ENCODE results near the gene STAT3. TPM values are rescaled to one million over a fixed set of nuclear protein-coding genes. Genes with fewer than 3 reads are reported as not detected.

Gene STAT3
- total RNA-seq, 1 donor from 2014 or later = 281 TPM

- H3K27ac Mint-ChIP-seq (ENCODE audit: unreplicated experiment) = peak overlapping the region; percentile 91
- no peak for DNase-seq (ENCODE audit: extremely low spot score, unreplicated experiment)
Measured at GRCh38 chr17:42288803-42289610, 99.2 kb downstream of the STAT3 start.

GRCh38 chr17:42287977-42288802 is 100.1 kb downstream of the STAT3 start, which contains the start of gene STAT5A:
TSS of gene STAT5A (plus strand) at chr17:42288498. CDS start at chr17:42289412, 914 bp downstream.
- H3K36me3 Mint-ChIP-seq (ENCODE audit: unreplicated experiment) = no peaks in the 10 kb centered on the region
- TF ChIP-seq CTCF (IDR thresholded peaks at IDR 0.05) = no peak
- no peaks in the 10 kb centered on the region for H3K27me3 Mint-ChIP-seq (ENCODE audit: unreplicated experiment)
- peak within 1 kb of the TSS; percentile 91 for H3K27ac Mint-ChIP-seq (ENCODE audit: unreplicated experiment)
- H3K4me1 Mint-ChIP-seq (ENCODE audit: unreplicated experiment) = peaks cover 67% of the 10 kb centered on the region
- DNase-seq (ENCODE audit: extremely low spot score, unreplicated experiment) = peak; percentile 92
- H3K4me3 Mint-ChIP-seq (ENCODE audit: unreplicated experiment) = peak within 1 kb of the TSS; percentile 75
- no peaks in the 10 kb centered on the region for H3K9me3 Mint-ChIP-seq (ENCODE audit: unreplicated experiment)

More at GRCh38 chr17:42288803-42289610, 99.2 kb downstream of the STAT3 start:
- Mint-ChIP-seq H3K9me3 (ENCODE audit: unreplicated experiment) (no peaks in the 10 kb centered on the region), H3K36me3 (ENCODE audit: unreplicated experiment) (peaks cover 3% of the 10 kb centered on the region), H3K4me3 (ENCODE audit: unreplicated experiment) (peak overlapping the region; percentile 65), H3K27me3 (ENCODE audit: unreplicated experiment) (no peaks in the 10 kb centered on the region), H3K4me1 (ENCODE audit: unreplicated experiment) (peaks cover 70% of the 10 kb centered on the region)
- no peak for TF ChIP-seq CTCF (IDR thresholded peaks at IDR 0.05)

GRCh38 chr17:42287305-42287976 is 100.8 kb downstream of the STAT3 start:
- DNase-seq (ENCODE audit: extremely low spot score, unreplicated experiment) = peak; percentile 86
- H3K27me3 Mint-ChIP-seq (ENCODE audit: unreplicated experiment) = no peaks in the 10 kb centered on the region

GRCh38 chr17:42286411-42287221 is 101.6 kb downstream of the STAT3 start:
- H3K27me3 Mint-ChIP-seq (ENCODE audit: unreplicated experiment) = no peaks in the 10 kb centered on the region
- no peak for TF ChIP-seq CTCF (IDR thresholded peaks at IDR 0.05)

More at GRCh38 chr17:42287305-42287976, 100.8 kb downstream of the STAT3 start:
- TF ChIP-seq CTCF (IDR thresholded peaks at IDR 0.05) = no peak
- H3K27ac Mint-ChIP-seq (ENCODE audit: unreplicated experiment) = peak overlapping the region; percentile 90
- H3K4me1 Mint-ChIP-seq (ENCODE audit: unreplicated experiment) = peaks cover 68% of the 10 kb centered on the region
- no peaks in the 10 kb centered on the region for H3K9me3 Mint-ChIP-seq (ENCODE audit: unreplicated experiment)
- H3K4me3 Mint-ChIP-seq (ENCODE audit: unreplicated experiment) = peak overlapping the region; percentile 75
- no peaks in the 10 kb centered on the region for H3K36me3 Mint-ChIP-seq (ENCODE audit: unreplicated experiment)

More at GRCh38 chr17:42286411-42287221, 101.6 kb downstream of the STAT3 start:
- Mint-ChIP-seq H3K36me3 (ENCODE audit: unreplicated experiment) (no peaks in the 10 kb centered on the region), H3K9me3 (ENCODE audit: unreplicated experiment) (no peaks in the 10 kb centered on the region), H3K4me3 (ENCODE audit: unreplicated experiment) (peak overlapping the region; percentile 75), H3K4me1 (ENCODE audit: unreplicated experiment) (peaks cover 59% of the 10 kb centered on the region), H3K27ac (ENCODE audit: unreplicated experiment) (peak overlapping the region; percentile 90)
- DNase-seq (ENCODE audit: extremely low spot score, unreplicated experiment) = peak; percentile 69
